ENCODE measurements around the gene SND1.

Gene SND1

GRCh38 chr7:128076196-128076795, 424.3 kb downstream of the SND1 start:
- no peak for DNase-seq (ENCODE audit: low read depth, low spot score)
- Histone ChIP-seq H3K9ac (ENCODE audit: insufficient read length) (no peak overlapping the region), H3K9me3 (ENCODE audit: low read depth, low read length) (no peaks in the 10 kb centered on the region), H3K27ac (no peak overlapping the region), H3K36me3 (ENCODE audit: insufficient read depth, low read length) (peaks cover 1% of the 10 kb centered on the region; the same call in 1 of the 2 replicates), H3K4me3 (no peak overlapping the region)
- TF ChIP-seq EZH2 (IDR thresholded peaks at IDR 0.05) (no peak), FOXP2 (optimal IDR thresholded peaks at IDR 0.05; ENCODE audit: control extremely low read depth, extremely low read length, insufficient read depth) (no peak), POLR2AphosphoS5 (IDR thresholded peaks at IDR 0.05; ENCODE audit: borderline replicate concordance, low read depth, low read length) (no peak)

DNA sequence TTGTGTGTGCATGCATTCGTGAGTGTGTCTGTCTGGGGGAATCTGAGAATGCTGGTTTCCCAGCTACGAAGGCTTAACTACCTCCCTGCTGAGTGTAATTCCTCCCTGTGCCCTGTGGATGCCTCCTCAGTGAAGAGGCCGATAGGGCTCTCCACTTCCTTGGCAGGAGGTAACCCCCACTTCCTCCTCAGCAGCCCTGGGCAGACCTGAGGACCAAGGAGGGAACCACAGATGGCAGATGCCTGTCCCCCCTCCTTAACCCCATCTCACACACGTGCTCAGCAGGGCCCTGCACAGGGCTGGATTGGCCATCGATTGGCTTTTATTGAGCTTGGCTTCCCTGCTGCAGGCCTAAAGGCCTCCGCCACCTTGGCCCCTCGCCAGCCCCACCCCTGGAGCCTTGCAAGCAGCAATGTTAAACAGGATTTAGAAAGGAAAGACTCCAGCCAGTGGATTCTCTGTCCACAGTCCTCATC, 424.8 kb downstream of the SND1 start:
- TF ChIP-seq EZH2 (IDR thresholded peaks at IDR 0.05), result no peak
- no peak for TF ChIP-seq POLR2AphosphoS5 (IDR thresholded peaks at IDR 0.05; ENCODE audit: borderline replicate concordance, low read depth, low read length)
- TF ChIP-seq FOXP2 (optimal IDR thresholded peaks at IDR 0.05; ENCODE audit: control extremely low read depth, extremely low read length, insufficient read depth), result no peak
- DNase-seq (ENCODE audit: low read depth, low spot score), result no peak
- H3K9me3 ChIP-seq (ENCODE audit: low read depth, low read length), result no peaks in the 10 kb centered on the region
- no peak overlapping the region for H3K4me3 ChIP-seq
- peaks cover 4% of the 10 kb centered on the region; the same call in 1 of the 2 replicates for H3K36me3 ChIP-seq (ENCODE audit: insufficient read depth, low read length)
- no peak overlapping the region for H3K27ac ChIP-seq
- H3K9ac ChIP-seq (ENCODE audit: insufficient read length), result no peak overlapping the region

DNA sequence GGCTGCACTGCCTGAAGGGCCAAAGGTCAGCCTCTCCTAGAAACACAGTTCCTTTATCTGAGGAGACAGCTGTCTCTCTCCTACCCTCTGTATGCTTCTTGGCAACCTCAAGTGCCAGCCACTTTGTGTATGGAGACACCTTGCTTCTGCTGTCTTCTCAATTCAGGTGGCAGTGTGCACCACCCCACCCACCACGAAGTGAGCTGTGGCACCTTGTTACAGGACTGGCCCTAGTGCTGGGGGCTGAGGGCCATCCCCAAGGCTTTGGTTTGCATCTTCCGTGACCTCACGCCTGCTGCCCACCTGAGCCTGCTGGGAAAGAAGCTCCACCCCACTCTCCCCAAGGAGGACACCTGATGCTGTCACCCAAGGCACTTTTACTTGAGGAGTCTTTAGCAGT, 426.3 kb downstream of the SND1 start:
- Histone ChIP-seq H3K27ac (no peak overlapping the region), H3K36me3 (ENCODE audit: insufficient read depth, low read length) (peaks cover 4% of the 10 kb centered on the region; the same call in 1 of the 2 replicates), H3K9ac (ENCODE audit: insufficient read length) (no peak overlapping the region), H3K9me3 (ENCODE audit: low read depth, low read length) (no peaks in the 10 kb centered on the region), H3K4me3 (no peak overlapping the region)
- no peak for TF ChIP-seq FOXP2 (optimal IDR thresholded peaks at IDR 0.05; ENCODE audit: control extremely low read depth, extremely low read length, insufficient read depth)
- TF ChIP-seq POLR2AphosphoS5 (IDR thresholded peaks at IDR 0.05; ENCODE audit: borderline replicate concordance, low read depth, low read length), result no peak
- no peak for TF ChIP-seq EZH2 (IDR thresholded peaks at IDR 0.05)
- DNase-seq (ENCODE audit: low read depth, low spot score), result no peak

DNA sequence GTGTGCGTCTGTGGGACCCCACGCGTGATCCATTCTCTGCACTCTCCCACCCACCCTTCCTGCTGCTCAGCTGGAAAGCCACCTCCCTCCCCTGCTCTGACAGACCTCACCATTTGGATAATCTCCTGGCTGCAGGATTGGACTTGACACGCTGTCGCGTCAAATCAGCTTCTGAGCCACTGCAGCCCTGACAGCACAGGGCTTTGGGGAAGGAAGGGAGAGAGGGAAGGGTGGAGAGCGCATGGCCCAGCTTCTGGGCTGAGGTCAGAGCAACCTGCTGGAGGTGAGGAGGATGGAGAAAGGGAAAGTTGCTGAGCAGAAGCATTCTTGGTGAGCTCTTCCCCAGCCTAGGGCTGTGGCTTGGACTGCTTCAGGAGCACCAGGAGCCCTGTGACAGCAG, 428.2 kb downstream of the SND1 start:
- TF ChIP-seq POLR2AphosphoS5 (IDR thresholded peaks at IDR 0.05; ENCODE audit: borderline replicate concordance, low read depth, low read length) (no peak), FOXP2 (optimal IDR thresholded peaks at IDR 0.05; ENCODE audit: control extremely low read depth, extremely low read length, insufficient read depth) (no peak), EZH2 (IDR thresholded peaks at IDR 0.05) (no peak)
- Histone ChIP-seq H3K9ac (ENCODE audit: insufficient read length) (no peak overlapping the region), H3K36me3 (ENCODE audit: insufficient read depth, low read length) (peaks cover 4% of the 10 kb centered on the region; the same call in 1 of the 2 replicates), H3K4me3 (no peak overlapping the region), H3K27ac (no peak overlapping the region), H3K9me3 (ENCODE audit: low read depth, low read length) (no peaks in the 10 kb centered on the region)
- no peak for DNase-seq (ENCODE audit: low read depth, low spot score)

DNA sequence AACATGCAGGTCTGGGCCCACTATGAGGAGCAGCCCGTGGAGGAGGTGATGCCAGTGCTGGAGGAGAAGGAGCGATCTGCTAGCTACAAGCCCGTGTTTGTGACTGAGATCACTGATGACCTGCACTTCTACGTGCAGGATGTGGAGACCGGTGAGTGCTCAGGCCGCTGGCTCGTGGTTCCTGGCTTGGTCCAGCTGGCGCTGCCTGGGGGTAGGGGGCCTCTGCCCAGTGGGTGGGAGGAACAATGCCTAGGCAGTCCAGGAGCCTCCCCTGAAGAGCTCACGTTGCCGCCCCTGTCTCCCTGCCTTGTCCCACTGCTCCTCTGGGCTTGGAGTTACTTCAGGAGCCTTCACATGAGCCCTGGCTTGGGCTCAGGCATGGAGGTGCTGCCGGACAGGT, 429.4 kb downstream of the SND1 start:
- Histone ChIP-seq H3K9ac (ENCODE audit: insufficient read length) (no peak overlapping the region), H3K9me3 (ENCODE audit: low read depth, low read length) (no peaks in the 10 kb centered on the region), H3K4me3 (no peak overlapping the region), H3K36me3 (ENCODE audit: insufficient read depth, low read length) (peaks cover 9% of the 10 kb centered on the region; the same call in 1 of the 2 replicates), H3K27ac (no peak overlapping the region)
- DNase-seq (ENCODE audit: low read depth, low spot score), result no peak
- TF ChIP-seq FOXP2 (optimal IDR thresholded peaks at IDR 0.05; ENCODE audit: control extremely low read depth, extremely low read length, insufficient read depth), result no peak
- no peak for TF ChIP-seq POLR2AphosphoS5 (IDR thresholded peaks at IDR 0.05; ENCODE audit: borderline replicate concordance, low read depth, low read length)
- TF ChIP-seq EZH2 (IDR thresholded peaks at IDR 0.05), result no peak

DNA sequence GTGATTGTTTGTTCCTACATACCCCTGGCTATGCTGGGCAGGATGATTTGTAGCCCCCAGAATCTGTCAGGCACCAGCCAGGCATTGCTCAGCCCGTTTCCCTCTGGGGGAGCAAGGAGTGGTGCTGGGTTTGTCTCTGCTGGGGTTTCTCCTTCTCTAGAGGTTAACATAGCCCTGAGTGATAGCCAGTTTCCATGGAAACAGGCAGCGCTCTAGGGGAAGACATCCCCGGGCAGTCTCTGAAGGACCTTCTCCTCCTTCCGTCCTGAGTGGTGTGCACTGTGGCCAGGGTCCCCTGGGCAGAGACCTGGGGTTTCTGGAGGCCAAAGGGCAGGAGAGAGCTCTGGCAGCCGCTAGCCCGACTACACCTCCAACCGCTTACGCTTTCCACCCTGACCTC, 429.8 kb downstream of the SND1 start:
- no peak for DNase-seq (ENCODE audit: low read depth, low spot score)
- H3K36me3 ChIP-seq (ENCODE audit: insufficient read depth, low read length), result peaks cover 9% of the 10 kb centered on the region; the same call in 1 of the 2 replicates
- TF ChIP-seq POLR2AphosphoS5 (IDR thresholded peaks at IDR 0.05; ENCODE audit: borderline replicate concordance, low read depth, low read length) (no peak), FOXP2 (optimal IDR thresholded peaks at IDR 0.05; ENCODE audit: control extremely low read depth, extremely low read length, insufficient read depth) (no peak), EZH2 (IDR thresholded peaks at IDR 0.05) (no peak)
- no peaks in the 10 kb centered on the region for H3K9me3 ChIP-seq (ENCODE audit: low read depth, low read length)
- no peak overlapping the region for H3K27ac ChIP-seq
- no peak overlapping the region for H3K9ac ChIP-seq (ENCODE audit: insufficient read length)
- H3K4me3 ChIP-seq, result no peak overlapping the region

DNA sequence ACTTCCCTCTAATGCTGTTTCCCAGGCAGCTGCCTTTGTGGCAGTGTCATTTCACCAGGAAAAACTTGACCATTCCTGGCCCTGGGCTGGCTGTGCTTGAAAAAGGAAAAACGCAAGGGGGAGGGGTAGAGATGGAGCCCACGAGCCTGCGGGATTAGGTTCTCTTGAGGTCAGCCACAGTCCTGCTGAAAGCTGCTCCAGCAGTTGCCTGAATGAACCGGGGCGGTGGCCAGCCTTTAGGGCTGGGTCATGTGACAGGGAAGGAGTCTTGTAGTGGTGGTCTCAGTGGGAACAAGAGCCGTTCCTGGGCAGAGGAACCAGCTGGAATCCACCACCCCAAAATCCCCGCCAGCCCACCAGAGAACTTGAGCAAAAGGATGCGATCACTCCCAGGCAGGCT, 430.4 kb downstream of the SND1 start:
- peaks cover 9% of the 10 kb centered on the region; the same call in 1 of the 2 replicates for H3K36me3 ChIP-seq (ENCODE audit: insufficient read depth, low read length)
- no peaks in the 10 kb centered on the region for H3K9me3 ChIP-seq (ENCODE audit: low read depth, low read length)
- DNase-seq (ENCODE audit: low read depth, low spot score), result no peak
- no peak overlapping the region for H3K4me3 ChIP-seq
- H3K9ac ChIP-seq (ENCODE audit: insufficient read length), result no peak overlapping the region
- TF ChIP-seq POLR2AphosphoS5 (IDR thresholded peaks at IDR 0.05; ENCODE audit: borderline replicate concordance, low read depth, low read length) (no peak), EZH2 (IDR thresholded peaks at IDR 0.05) (no peak), FOXP2 (optimal IDR thresholded peaks at IDR 0.05; ENCODE audit: control extremely low read depth, extremely low read length, insufficient read depth) (no peak)
- no peak overlapping the region for H3K27ac ChIP-seq

- H3K36me3 ChIP-seq (ENCODE audit: insufficient read depth, low read length), result peaks cover 9% of the 10 kb centered on the region; the same call in 1 of the 2 replicates
- H3K9ac ChIP-seq (ENCODE audit: insufficient read length), result no peak overlapping the region
- H3K27ac ChIP-seq, result no peak overlapping the region
- no peak for DNase-seq (ENCODE audit: low read depth, low spot score)
- no peaks in the 10 kb centered on the region for H3K9me3 ChIP-seq (ENCODE audit: low read depth, low read length)
- no peak overlapping the region for H3K4me3 ChIP-seq
- no peak for TF ChIP-seq POLR2AphosphoS5 (IDR thresholded peaks at IDR 0.05; ENCODE audit: borderline replicate concordance, low read depth, low read length)
- no peak for TF ChIP-seq EZH2 (IDR thresholded peaks at IDR 0.05)
- TF ChIP-seq FOXP2 (optimal IDR thresholded peaks at IDR 0.05; ENCODE audit: control extremely low read depth, extremely low read length, insufficient read depth), result no peak
Measured at GRCh38 chr7:128084896-128085608, 433.1 kb downstream of the SND1 start.
